ENCODE results near the gene ADAMTS17.

The ADAMTS17 gene

GRCh38 chr15:100248236-100248635, 93.5 kb downstream of the ADAMTS17 start:
- DNase-seq (ENCODE audit: low spot score), result no peak

GRCh38 chr15:100247228-100248225, 94.2 kb downstream of the ADAMTS17 start:
- DNase-seq (ENCODE audit: low spot score), result no peak

GRCh38 chr15:100245855-100246254, 95.9 kb downstream of the ADAMTS17 start:
- no peak for DNase-seq (ENCODE audit: low spot score)

GRCh38 chr15:100245487-100245820, 96.3 kb downstream of the ADAMTS17 start:
- DNase-seq (ENCODE audit: low spot score), result no peak

- no peak for DNase-seq (ENCODE audit: low spot score)
Observed at GRCh38 chr15:100244796-100245486, 96.8 kb downstream of the ADAMTS17 start.

GRCh38 chr15:100242989-100243388, 98.8 kb downstream of the ADAMTS17 start:
- no peak for DNase-seq (ENCODE audit: low spot score)

- DNase-seq (ENCODE audit: low spot score), result peak; percentile 74
Observed at GRCh38 chr15:100241572-100242482, 99.9 kb downstream of the ADAMTS17 start.

- no peak for DNase-seq (ENCODE audit: low spot score)
Observed at GRCh38 chr15:100236981-100237720, 104.6 kb downstream of the ADAMTS17 start.

- no peak for DNase-seq (ENCODE audit: low spot score)
Observed at GRCh38 chr15:100235030-100235617, 106.7 kb downstream of the ADAMTS17 start.

GRCh38 chr15:100234158-100235029, 107.4 kb downstream of the ADAMTS17 start:
- no peak for DNase-seq (ENCODE audit: low spot score)

GRCh38 chr15:100230784-100231183, 111.0 kb downstream of the ADAMTS17 start:
- DNase-seq (ENCODE audit: low spot score), result no peak

- DNase-seq (ENCODE audit: low spot score), result peak; percentile 37
Observed at GRCh38 chr15:100229181-100230163, 112.3 kb downstream of the ADAMTS17 start.

GRCh38 chr15:100227781-100228180, 114.0 kb downstream of the ADAMTS17 start:
- DNase-seq (ENCODE audit: low spot score), result no peak

- DNase-seq (ENCODE audit: low spot score), result no peak
Observed at GRCh38 chr15:100226107-100226506, 115.7 kb downstream of the ADAMTS17 start.

GRCh38 chr15:100224206-100225185, 117.3 kb downstream of the ADAMTS17 start:
- peak; percentile 62 for DNase-seq (ENCODE audit: low spot score)

- DNase-seq (ENCODE audit: low spot score), result no peak
Observed at GRCh38 chr15:100222349-100222715, 119.4 kb downstream of the ADAMTS17 start.
